Measurements from ENCODE around the gene MATN3. TPM values are rescaled to one million over a fixed set of nuclear protein-coding genes. Genes with fewer than 3 reads are reported as not detected.

MATN3 gene
- total and polyA plus RNA-seq, 2 of the 8 experiments (the other 6 are each of a cell fraction or from before 2014, with no cell fraction given), result 3.0 to 9.9 TPM

GRCh38 chr2:20027705-20028434, 15.4 kb upstream of the MATN3 start (continued):
- TF ChIP-seq EZH2 (IDR thresholded peaks at IDR 0.05; ENCODE audit: low read depth, low read length, severe bottlenecking), result no peak
- TF ChIP-seq JUN (IDR thresholded peaks at IDR 0.05; ENCODE audit: low read depth, low read length), result no peak
- no peak for TF ChIP-seq ASH2L (IDR thresholded peaks at IDR 0.05; ENCODE audit: low read length)

Measured in H1 (cell line).